HG03108 (cell line): ENCODE data around the gene IRF9.

Experiments
- ATAC-seq: cut with Tn5 transposase; IDR thresholded peaks from one replicate; pipeline ENCODE4 v1.9.1; 2021; ENCODE audit warnings: moderate library complexity; ENCODE audit not compliant: unreplicated experiment

IRF9 gene

DNA sequence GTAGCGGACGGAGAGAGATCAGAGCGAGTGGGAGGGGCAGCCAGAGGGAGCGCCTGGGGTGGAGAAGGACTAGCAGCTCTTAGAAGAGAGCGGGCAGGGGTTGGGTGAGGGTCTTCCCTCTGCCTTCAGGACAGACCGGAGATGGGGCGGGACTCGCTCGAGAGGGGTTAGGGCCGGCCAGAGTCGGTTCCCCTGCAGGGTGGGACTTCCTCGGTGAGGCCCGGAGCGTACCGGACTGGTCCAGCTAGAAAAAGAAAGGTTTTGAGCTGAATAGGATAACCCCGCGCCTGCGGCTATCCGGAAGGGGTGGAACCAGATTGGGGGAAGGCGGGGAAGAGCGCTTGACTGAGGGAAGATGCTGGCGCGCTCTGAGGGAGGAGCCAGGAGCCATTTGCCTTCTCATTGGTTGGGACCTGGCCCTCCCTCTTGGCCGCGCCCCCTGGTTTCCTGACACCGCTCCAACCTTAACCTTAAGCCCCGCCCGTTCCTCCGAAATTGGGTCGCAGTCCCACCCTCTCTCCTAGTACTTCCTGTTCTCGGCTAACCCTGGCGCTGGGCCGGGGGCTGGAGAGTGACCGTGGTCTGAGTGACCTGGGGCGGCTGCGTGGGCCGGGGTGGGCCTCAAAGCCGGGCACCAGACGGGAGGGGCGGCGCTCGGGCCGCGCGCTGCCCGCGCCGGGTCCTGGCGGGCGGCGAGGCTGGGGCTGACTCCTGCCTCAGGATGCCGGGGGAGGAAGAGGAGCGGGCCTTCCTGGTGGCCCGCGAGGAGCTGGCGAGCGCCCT, 13.9 kb upstream of the IRF9 start, which contains the start of gene RNF31:
RNF31 (plus strand) TSS at position 521 of the 783 bp plus-strand sequence; CDS start at position 722, 201 bp downstream.
- peak; percentile 79 for ATAC-seq

DNA sequence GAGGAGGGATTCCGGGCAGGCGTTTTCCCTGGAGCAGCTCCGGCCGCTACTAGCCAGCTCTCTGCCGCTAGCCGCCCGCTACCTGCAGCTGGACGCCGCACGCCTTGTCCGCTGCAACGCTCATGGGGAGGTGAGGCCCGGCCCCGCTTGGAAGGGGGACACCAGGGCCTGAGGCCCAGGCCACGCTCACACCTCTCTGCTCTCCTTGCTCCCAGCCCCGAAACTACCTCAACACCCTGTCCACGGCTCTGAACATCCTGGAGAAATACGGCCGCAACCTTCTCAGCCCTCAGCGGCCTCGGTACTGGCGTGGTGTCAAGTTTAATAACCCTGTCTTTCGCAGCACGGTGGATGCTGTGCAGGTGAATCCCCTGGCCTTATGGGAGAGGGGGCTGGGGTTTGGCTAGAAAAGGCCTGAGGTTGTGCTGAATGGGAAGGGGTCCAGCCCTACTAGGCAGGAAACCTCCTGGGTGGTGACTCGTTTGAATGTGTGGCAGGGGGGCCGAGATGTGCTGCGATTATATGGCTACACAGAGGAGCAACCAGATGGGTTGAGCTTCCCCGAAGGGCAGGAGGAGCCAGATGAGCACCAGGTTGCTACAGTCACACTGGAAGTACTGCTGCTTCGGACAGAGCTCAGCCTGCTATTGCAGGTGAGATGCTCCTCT, 13.2 kb upstream of the IRF9 start:
- no peak for ATAC-seq

DNA sequence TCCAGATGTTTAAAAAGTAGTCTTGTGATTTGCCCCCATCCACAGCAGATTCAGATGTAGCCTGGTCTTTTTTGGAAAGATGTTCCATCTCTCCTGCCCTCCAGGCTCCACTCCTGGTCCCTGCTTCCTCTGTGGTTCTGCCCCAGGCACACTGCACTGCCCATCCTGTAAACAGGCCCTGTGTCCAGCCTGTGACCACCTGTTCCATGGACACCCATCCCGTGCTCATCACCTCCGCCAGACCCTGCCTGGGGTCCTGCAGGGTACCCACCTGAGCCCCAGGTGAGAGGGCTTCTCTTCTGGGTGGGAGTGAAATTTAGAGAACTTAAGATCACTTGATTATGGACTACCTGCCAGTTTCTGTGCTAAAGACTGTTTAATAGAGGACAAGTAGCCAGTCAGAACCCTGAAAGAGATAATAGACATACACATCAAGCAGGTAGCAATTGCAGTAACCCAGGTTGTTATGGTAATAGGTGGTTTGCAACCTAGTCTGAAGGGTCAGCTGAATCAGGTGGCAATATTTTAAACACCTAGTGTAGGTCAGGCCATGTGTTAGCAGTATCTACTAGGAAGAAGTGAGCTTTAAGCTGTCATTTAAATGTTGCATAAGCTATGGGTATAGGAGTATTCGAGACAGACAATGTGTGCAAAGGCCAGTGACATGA, 11.6 kb upstream of the IRF9 start:
- ATAC-seq = no peak

DNA sequence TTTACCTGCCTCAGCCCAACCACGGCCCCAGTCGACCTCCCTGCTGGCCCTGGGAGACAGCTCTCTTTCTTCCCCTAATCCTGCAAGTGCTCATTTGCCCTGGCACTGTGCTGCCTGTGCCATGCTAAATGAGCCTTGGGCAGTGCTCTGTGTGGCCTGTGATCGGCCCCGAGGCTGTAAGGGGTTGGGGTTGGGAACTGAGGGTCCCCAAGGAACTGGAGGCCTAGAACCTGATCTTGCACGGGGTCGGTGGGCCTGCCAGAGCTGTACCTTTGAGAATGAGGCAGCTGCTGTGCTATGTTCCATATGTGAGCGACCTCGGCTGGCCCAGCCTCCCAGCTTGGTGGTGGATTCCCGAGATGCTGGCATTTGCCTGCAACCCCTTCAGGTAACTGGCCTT, 11.0 kb upstream of the IRF9 start:
- ATAC-seq = no peak

DNA sequence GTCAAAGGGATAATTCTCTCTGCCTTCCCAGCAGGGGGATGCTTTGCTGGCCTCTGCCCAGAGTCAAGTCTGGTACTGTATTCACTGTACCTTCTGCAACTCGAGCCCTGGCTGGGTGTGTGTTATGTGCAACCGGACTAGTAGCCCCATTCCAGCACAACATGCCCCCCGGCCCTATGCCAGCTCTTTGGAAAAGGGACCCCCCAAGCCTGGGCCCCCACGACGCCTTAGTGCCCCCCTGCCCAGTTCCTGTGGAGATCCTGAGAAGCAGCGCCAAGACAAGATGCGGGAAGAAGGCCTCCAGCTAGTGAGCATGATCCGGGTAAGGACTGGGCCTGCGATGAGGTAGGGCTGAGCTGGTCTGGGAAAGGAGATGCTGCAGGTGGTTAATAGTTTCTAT, 10.5 kb upstream of the IRF9 start:
- no peak for ATAC-seq

DNA sequence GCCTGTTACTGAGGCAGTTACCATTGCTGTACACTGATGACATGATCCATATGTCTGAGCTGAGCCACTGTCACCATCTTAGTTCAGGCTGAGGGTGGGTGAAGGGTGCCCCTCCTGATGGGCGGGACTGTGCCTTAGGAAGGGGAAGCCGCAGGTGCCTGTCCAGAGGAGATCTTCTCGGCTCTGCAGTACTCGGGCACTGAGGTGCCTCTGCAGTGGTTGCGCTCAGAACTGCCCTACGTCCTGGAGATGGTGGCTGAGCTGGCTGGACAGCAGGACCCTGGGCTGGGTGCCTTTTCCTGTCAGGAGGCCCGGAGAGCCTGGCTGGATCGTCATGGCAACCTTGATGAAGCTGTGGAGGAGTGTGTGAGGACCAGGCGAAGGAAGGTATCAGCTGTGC, 10.1 kb upstream of the IRF9 start:
- ATAC-seq = no peak

DNA sequence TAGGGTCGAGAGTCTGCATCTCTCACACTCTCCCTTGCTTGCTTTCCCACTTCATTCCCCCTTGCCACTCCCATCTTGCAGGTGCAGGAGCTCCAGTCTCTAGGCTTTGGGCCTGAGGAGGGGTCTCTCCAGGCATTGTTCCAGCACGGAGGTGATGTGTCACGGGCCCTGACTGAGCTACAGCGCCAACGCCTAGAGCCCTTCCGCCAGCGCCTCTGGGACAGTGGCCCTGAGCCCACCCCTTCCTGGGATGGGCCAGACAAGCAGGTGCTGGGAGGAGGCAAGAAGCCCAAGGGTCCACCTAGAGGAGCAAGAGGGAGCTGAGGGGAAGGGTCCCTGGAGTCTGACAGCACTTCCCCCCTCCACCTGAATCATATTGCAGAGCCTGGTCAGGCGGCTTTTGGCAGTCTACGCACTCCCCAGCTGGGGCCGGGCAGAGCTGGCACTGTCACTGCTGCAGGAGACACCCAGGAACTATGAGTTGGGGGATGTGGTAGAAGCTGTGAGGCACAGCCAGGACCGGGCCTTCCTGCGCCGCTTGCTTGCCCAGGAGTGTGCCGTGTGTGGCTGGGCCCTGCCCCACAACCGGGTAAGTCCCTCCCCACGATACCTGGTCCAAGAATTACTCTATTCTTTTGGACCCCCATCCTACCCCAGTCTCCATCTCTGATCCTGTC, 9.5 kb upstream of the IRF9 start:
- no peak for ATAC-seq

DNA sequence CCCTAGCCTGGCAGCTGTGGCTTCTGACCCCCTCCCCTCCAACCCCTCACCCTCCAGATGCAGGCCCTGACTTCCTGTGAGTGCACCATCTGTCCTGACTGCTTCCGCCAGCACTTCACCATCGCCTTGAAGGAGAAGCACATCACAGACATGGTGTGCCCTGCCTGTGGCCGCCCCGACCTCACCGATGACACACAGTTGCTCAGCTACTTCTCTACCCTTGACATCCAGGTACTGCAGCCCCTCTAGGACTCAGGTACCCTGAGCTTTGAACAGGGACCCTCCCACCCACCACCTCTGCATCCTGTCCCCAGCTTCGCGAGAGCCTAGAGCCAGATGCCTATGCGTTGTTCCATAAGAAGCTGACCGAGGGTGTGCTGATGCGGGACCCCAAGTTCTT, 6.0 kb upstream of the IRF9 start:
- ATAC-seq = no peak

DNA sequence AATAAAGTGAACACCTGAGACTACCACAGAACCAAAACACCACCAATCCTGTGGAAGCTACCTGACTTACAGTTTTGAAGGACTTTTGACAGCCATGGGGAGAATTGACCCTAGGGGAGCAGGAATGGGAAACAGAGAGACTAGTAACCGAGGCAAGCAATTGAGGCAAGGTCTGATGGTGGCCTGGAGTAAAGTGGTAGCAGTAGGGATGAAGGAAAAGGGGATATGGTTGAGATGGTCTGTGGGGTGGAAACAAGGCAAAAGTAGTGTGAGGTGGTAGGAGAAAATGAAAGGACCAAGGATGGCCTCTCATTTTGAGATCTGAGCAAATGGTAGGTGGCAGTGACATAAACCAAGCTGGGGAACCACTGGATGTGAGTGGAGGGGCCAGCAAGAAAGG, 4.2 kb upstream of the IRF9 start:
- no peak for ATAC-seq

DNA sequence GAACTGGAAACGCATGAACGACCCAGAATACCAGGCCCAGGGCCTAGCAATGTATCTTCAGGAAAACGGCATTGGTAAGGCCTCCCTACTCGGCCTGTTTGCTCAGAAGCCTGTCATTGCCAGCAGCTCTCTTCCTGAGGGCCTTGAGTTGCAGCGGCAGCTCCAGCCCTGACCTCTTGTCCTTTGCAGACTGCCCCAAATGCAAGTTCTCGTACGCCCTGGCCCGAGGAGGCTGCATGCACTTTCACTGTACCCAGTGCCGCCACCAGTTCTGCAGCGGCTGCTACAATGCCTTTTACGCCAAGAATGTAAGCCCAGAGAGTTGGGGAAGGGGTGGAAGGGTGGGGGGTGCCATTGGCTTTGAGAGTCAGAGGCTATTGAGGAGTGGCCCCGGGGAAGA, 3.7 kb upstream of the IRF9 start:
- no peak for ATAC-seq

DNA sequence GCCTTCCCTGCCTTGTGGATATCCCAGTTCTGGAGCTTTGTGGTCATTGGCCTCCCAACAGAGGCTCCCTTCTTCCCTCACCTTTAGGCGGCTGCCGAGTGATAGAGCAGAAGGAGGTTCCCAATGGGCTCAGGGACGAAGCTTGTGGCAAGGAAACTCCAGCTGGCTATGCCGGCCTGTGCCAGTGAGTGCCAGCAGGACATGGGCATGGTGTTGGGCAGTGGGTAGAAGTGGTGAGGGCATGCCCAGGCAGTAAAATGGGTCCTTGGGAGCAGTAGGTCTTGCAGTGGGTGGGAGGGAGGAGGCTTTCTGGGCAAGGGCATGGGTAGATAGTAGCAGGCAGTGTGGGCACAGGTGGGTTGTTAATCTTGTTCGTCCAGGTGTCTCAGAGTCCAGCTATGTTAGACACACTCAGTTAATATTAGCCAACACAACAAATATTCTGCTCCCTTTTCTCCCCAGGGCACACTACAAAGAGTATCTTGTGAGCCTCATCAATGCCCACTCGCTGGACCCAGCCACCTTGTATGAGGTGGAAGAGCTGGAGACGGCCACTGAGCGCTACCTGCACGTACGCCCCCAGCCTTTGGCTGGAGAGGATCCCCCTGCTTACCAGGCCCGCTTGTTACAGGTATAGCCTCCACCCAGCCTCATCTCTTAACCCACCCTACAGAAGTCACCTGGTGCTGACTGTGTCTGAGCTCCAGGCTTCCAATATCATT, 1.1 kb upstream of the IRF9 start:
- ATAC-seq = no peak

DNA sequence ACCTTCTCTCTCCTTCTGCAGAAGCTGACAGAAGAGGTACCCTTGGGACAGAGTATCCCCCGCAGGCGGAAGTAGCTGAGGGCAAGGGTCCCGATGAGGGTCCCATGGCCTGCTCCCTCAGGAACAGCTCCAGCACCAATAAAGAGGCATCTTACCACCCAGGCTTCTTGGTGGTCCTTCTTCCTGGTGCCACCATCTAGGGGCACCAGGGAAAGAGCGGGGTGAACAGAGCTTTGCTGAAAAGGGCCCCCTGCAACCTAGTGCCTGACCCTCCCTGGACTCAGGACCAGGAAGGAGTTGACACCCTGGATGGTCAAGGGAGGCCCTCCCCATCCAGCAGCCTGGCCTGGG, 591 bp upstream of the IRF9 start:
- ATAC-seq = no peak

DNA sequence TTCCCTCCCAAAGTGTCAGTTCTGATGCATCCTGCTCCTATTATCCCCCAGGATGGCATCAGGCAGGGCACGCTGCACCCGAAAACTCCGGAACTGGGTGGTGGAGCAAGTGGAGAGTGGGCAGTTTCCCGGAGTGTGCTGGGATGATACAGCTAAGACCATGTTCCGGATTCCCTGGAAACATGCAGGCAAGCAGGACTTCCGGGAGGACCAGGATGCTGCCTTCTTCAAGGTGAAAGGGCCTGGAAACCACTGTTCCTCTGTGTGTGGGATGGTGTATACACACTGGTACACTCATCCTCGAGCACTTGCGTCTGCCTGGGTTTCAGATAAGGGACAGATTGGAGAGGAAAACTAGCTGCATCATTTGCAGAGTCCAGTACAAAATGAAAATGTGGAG, 1.0 kb downstream of the IRF9 start:
- no peak for ATAC-seq

DNA sequence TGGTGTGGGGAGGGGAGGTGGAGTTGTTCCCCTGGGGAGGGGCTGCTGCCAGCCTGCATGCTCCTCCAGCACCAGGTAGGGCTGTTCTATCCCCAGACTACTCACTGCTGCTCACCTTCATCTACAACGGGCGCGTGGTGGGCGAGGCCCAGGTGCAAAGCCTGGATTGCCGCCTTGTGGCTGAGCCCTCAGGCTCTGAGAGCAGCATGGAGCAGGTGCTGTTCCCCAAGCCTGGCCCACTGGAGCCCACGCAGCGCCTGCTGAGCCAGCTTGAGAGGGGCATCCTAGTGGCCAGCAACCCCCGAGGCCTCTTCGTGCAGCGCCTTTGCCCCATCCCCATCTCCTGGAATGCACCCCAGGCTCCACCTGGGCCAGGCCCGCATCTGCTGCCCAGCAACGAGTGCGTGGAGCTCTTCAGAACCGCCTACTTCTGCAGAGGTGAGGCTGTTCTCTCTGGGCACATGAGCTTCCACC, 3.5 kb downstream of the IRF9 start:
- ATAC-seq = no peak

DNA sequence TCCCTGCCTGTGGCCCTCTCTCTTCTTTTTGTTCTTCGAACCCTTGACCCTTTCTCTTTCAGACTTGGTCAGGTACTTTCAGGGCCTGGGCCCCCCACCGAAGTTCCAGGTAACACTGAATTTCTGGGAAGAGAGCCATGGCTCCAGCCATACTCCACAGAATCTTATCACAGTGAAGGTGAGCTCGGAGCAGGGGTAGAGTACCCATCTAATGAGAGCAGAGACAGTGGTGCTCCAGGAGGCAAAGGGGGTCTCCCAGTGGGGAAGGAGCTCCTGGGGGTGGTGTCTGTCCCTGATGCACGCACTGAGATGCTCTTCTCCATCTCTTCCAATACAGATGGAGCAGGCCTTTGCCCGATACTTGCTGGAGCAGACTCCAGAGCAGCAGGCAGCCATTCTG, 4.7 kb downstream of the IRF9 start:
- ATAC-seq = no peak

DNA sequence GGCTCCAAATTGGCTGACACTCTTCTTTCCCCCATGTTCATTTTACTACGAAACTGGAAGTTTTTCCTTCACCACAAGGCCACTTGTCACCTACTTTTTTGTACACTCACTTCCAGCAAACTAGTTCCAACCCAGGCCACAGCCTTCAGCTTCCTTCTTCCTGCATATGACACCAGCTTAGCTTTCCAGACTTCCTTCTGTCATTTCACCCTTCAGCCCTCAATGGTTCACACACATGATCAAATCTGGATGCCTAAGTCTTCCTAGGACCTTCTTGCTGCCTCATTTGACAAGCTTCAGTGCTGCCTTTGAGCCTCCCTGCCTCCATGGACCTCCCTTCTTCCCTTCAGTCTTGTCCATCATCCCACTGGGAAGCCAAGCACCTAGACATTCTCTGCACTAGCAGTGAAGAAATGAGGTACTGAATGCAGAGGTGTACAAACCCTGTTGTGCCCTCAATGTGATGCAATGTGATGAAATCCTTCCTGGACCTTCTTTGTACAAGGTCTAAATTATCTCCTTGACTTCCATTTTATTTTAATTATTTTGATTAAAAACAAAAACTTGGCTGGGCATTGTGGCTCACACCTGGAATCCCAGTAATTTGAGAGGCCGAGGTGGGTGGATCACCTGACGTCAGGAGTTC, 6.5 kb downstream of the IRF9 start:
- ATAC-seq = no peak

DNA sequence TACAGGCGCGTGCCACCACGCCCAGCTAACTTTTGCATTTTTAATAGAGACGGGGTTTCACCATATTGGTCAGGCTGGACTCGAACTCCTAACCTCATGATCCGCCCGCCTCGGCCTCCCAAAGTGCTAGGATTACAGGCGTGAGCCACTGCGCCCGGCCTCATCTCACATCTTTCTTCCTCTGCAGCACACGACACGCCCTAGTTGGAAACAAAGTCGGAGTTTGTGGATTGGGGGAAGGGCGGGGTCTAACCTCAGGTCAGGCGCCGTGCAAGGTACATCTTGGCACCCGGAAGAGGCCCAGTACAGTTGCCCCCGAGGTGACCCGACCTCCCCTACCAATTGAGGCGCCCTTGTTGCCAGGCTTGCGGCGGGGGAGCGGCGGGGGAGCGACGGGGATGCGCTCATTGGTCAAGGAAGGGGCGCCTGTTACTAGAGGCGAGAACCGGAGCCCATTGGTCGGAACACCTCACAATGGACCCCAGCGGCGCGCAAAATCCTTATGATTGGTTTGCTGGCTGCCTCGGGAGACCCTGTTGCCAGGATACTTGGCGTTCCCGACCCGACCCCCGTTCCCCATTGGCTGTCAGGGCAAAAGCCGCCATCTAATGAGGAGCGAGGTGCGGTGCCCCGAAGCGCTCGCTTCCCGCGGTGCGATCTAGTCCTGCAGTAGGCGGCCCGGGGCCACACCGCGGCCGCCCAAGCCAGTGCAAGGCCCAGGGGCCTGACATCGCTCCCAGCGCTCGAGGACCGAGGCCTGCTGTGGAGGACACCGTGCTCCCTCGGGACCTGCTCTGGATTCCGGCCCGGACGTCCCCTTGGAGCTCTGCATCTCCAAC, 10.6 kb downstream of the IRF9 start, which contains the start of gene REC8:
REC8 (plus strand) TSS at position 659 of the 839 bp plus-strand sequence. CDS start 473 bp downstream, outside the sequence.
- peak; percentile 85 for ATAC-seq

DNA sequence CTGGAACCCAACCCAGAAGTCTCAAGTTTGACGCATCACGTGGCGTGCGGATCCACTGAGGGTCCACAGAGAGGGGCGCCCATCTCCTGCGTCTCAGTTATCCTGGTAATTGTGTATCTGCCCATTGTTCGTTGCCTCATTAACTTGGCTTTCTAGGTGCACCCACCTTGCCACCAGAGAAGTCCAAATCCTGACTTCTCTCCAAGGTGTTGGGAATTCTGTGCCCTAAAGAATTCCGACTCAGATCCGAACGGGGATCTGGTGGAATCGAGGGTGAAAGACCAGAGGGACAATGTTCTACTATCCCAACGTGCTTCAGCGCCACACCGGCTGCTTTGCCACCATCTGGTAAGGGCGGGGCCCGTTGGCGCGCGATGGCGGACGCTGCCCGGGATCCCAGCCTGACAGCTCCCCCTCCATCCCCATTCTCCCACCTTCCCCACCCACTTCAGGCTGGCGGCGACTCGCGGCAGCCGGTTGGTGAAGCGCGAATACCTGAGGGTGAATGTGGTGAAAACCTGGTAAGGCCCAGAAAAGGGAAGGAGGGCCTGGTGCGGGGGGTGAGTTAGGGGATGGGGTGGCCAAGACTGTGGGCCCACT, 11.3 kb downstream of the IRF9 start:
- no peak for ATAC-seq

DNA sequence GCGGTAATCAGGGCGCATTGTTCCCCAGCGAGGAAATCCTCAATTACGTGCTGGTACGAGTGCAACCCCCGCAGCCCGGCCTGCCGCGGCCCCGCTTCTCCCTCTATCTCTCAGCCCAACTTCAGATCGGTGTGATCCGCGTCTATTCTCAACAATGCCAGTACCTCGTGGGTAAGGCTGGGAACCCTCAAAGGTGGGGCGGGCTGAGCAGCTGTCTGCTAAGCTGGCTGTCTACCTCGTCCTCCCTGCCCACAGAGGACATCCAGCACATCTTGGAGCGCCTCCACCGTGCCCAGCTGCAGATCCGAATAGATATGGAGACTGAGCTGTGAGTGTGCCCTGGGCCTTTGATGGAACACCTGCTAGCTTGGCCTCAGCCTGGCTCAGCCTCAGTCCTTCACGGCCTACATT, 11.8 kb downstream of the IRF9 start:
- no peak for ATAC-seq
